ENCODE measurements around the gene NKIRAS2.

The NKIRAS2 gene

GRCh38 chr17:42019509-42020404, at the start of gene NKIRAS2:
NKIRAS2 (plus strand) TSS chr17:42020090; CDS start chr17:42021578, 1,488 bp downstream.
- peak; percentile 90 for DNase-seq (ENCODE audit: low spot score)

- DNase-seq (ENCODE audit: low spot score) = no peak
These were observed 49.0 kb upstream of the NKIRAS2 start for GRCh38 chr17:41970901-41971331.

GRCh38 chr17:41971721-41972523, 48.0 kb upstream of the NKIRAS2 start:
- no peak for DNase-seq (ENCODE audit: low spot score)

GRCh38 chr17:41972571-41973407, 47.1 kb upstream of the NKIRAS2 start:
- no peak for DNase-seq (ENCODE audit: low spot score)

GRCh38 chr17:41973408-41973811, 46.5 kb upstream of the NKIRAS2 start:
- DNase-seq (ENCODE audit: low spot score) = no peak

GRCh38 chr17:41974031-41974430, 45.9 kb upstream of the NKIRAS2 start:
- no peak for DNase-seq (ENCODE audit: low spot score)

- no peak for DNase-seq (ENCODE audit: low spot score)
These were observed 45.2 kb upstream of the NKIRAS2 start for GRCh38 chr17:41974658-41975057.

GRCh38 chr17:41975099-41976083, 44.5 kb upstream of the NKIRAS2 start:
- no peak for DNase-seq (ENCODE audit: low spot score)

GRCh38 chr17:41976142-41976768, 43.6 kb upstream of the NKIRAS2 start:
- no peak for DNase-seq (ENCODE audit: low spot score)

- DNase-seq (ENCODE audit: low spot score) = no peak
These were observed 41.9 kb upstream of the NKIRAS2 start for GRCh38 chr17:41977991-41978390.

GRCh38 chr17:41982026-41982760, 37.7 kb upstream of the NKIRAS2 start:
- no peak for DNase-seq (ENCODE audit: low spot score)

GRCh38 chr17:41984454-41984853, 35.4 kb upstream of the NKIRAS2 start:
- no peak for DNase-seq (ENCODE audit: low spot score)

GRCh38 chr17:41985919-41986318, 34.0 kb upstream of the NKIRAS2 start:
- DNase-seq (ENCODE audit: low spot score) = no peak

GRCh38 chr17:41986634-41987033, 33.3 kb upstream of the NKIRAS2 start:
- DNase-seq (ENCODE audit: low spot score) = no peak

GRCh38 chr17:41987642-41988041, 32.2 kb upstream of the NKIRAS2 start:
- no peak for DNase-seq (ENCODE audit: low spot score)

- no peak for DNase-seq (ENCODE audit: low spot score)
These were observed 31.5 kb upstream of the NKIRAS2 start for GRCh38 chr17:41988418-41988817.

GRCh38 chr17:41989702-41990419, 30.0 kb upstream of the NKIRAS2 start:
- no peak for DNase-seq (ENCODE audit: low spot score)

GRCh38 chr17:41992576-41992975, 27.3 kb upstream of the NKIRAS2 start:
- no peak for DNase-seq (ENCODE audit: low spot score)

- DNase-seq (ENCODE audit: low spot score) = no peak
These were observed 23.1 kb upstream of the NKIRAS2 start for GRCh38 chr17:41996855-41997164.
